MM.1S (cell line): ENCODE data around the gene KCNMB2.

Experiments used
- EZH2 ChIP-seq: fragments of 300-600 bp; sonication (generic); optimal IDR thresholded peaks from 2 replicates; pipeline ENCODE3; 2017; ENCODE audit warnings: low read depth, mild to moderate bottlenecking, antibody characterized with exemption, low read length, mixed read lengths
- EZH2phosphoT487 ChIP-seq: fragments of 300-600 bp; sonication (generic); IDR thresholded peaks from 2 replicates; pipeline ENCODE4 v1.6.1; 2018; ENCODE audit warnings: antibody characterized with exemption, low read length
- TF ChIP-seq, protein P1 (sequence below): fragments of 300-600 bp; sonication (generic); IDR thresholded peaks from 2 replicates; pipeline ENCODE4 v1.5.1; 2016; ENCODE audit warnings: antibody characterized with exemption, low read length, mixed read lengths

GRCh38 chr3:178567611-178568010 lies 31.4 kb downstream of the KCNMB2 start:
- TF ChIP-seq, protein P1, sequence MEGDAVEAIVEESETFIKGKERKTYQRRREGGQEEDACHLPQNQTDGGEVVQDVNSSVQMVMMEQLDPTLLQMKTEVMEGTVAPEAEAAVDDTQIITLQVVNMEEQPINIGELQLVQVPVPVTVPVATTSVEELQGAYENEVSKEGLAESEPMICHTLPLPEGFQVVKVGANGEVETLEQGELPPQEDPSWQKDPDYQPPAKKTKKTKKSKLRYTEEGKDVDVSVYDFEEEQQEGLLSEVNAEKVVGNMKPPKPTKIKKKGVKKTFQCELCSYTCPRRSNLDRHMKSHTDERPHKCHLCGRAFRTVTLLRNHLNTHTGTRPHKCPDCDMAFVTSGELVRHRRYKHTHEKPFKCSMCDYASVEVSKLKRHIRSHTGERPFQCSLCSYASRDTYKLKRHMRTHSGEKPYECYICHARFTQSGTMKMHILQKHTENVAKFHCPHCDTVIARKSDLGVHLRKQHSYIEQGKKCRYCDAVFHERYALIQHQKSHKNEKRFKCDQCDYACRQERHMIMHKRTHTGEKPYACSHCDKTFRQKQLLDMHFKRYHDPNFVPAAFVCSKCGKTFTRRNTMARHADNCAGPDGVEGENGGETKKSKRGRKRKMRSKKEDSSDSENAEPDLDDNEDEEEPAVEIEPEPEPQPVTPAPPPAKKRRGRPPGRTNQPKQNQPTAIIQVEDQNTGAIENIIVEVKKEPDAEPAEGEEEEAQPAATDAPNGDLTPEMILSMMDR: no peak
- TF ChIP-seq EZH2: no peak
- TF ChIP-seq EZH2phosphoT487: no peak
